ENCODE measurements around the gene APOBEC3A.

APOBEC3A gene

DNA sequence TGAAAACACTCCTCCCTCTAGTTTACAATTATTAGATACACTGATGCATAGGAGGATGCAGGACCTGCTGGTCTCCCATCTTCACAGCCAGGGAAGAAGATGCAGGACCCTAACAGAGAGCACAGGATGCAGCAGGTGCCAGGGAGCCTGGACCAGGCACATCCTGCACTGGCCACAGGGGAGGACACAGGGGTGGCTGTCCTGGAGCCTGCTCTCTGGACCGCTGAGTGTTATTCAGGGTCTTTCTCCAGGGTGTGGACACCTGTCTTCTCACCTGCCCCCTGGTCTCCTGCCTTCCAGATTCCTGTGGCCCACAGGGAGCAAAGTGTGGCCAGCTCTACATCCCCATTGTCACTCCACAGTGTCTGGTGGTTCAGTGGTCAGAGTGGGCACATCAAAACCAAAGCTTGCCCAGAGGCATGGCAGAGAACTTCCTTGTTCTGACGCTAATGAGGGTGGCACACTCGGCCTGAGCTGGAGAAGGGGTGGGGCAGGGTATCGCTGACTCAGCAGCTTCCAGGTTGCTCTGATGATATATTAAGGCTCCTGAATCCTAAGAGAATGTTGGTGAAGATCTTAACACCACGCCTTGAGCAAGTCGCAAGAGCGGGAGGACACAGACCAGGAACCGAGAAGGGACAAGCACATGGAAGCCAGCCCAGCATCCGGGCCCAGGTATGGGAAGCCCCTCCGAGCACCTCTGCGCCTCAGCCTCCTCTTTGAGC lies at the start of gene APOBEC3A:
Gene APOBEC3A, plus strand, starts transcription at position 564 of the 725 bp plus-strand sequence. Its CDS starts 83 bp downstream, at position 647.
- no peak for DNase-seq

DNA sequence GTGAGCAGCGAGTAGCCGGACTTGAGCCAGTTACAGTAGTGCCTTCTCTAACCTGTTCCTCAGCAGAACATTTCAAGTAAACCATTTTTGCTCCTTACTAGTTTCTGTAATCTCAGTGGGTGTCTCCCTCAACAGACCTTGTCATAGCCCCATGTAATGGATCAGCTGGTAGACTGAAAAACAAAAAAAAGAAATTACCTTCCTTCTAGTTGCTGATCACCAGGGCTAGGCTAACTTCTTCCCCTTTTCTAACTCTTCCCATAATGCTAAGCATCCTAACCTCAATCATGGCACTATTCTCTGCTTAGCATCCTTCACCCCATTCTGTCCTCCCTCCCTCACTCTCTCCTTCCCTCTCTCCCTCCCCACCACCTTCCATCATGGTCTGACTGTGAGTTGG lies 49.6 kb upstream of the APOBEC3A start:
- DNase-seq: no peak

GRCh38 chr22:38911434-38911833 lies 46.0 kb upstream of the APOBEC3A start:
- no peak for DNase-seq

GRCh38 chr22:38919631-38920190 lies 37.7 kb upstream of the APOBEC3A start:
- no peak for DNase-seq

DNA sequence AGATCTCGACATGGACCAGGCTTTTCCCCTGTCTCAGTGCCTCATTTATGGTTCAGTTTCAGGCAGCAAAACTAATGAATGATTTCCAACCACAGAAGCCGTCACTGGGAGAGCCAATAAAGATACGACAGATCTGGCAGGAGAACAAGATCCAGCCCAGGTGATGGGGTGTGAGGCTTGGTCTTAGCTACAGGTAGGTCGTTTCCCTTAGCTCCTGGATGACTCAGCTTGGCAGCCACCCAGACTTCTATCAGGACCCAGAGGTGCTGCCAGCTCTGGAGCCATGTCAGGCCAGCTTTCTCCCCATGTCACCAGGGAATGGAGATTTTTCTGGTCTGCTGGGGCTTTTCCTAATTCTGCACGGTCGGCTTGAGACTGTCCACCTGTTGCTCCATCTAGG lies 36.3 kb upstream of the APOBEC3A start:
- peak; percentile 61 for DNase-seq

DNA sequence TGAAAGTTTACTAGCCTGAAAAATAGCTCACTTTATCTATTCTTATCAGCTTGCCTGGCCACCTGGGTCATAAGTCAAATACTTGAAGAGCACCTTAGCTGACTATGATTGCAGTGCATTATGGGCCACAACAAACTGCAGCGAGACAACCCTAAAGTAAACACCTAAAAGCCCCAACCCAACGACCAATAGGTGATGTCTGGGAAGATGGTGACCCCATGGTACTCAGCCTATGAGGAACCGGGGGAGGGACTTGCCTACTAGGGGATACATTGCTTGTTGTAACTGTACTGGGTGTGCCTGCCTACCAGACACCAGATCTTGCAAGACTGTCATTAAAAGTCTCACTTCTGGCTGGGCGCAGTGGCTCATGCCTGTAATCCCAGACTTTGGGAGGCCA lies 35.6 kb upstream of the APOBEC3A start:
- no peak for DNase-seq

DNA sequence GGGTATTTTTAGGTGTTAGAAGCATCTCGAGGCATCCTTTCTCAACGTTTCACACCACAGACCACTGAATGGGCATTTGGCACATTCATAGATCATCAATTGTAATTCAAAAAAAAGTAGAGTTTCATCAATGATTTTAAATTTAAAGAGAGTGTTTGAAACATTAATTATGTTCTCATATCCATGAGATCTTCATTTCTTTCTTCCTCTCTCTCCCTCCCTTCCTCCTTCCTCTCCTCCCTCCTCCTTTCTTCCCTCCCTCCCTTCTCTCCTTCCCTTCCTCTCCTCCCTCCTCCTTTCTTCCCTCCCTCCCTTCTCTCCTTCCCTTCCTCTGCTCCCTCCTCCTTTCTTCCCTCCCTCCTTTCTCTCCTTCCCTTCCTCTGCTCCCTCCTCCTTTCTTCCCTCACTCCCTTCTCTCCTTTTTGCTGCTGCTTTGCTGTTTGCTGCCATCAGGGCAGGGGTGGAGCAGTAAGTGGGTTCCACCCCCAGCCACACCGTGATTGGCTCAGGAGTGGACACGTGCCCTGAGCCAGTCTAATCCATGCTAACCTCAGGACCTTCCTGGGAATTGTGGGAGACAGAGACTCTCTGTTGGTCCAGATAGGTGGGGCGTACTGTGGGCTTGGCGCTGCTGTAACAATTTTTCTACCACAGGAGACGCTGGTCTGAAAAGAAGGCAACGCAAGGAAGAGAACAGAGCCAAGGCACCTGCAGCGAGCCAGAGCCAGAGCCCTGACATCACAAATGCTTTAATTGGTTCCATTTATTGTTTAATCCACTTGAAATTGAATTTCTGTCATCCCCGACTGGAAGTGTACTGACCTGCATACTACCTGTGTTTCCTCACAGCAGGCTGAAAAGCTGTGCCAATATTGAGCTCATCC lies 33.7 kb upstream of the APOBEC3A start:
- DNase-seq: peak; percentile 85

DNA sequence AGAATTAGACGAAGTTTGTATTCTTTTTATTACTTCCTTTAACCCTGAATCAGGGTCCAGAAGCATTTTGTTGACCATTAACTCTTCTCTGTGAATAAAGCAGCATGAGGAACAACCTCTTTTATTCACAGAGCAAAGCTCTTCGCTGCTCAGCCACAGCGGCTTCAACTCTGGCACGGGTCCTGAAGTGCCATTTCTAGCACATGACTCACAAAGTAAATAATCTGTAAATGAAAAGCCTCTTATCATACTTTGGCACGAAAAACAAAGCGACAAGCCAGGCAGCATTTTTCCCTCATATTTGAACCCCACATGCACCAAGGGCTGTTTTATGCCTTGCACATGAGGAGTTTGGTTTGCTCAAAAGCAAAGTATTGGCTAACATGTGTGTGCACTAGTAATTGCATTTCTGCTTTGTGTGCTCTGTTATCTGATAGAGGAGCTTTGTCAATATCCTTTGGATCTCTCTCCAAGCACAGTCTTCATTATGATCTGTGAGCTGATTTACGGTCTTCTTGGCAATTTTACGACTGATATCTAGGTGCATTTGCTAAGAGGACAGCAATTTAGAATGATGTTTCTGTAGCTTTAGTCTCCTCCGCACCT lies 33.0 kb upstream of the APOBEC3A start:
- DNase-seq: peak; percentile 85

DNA sequence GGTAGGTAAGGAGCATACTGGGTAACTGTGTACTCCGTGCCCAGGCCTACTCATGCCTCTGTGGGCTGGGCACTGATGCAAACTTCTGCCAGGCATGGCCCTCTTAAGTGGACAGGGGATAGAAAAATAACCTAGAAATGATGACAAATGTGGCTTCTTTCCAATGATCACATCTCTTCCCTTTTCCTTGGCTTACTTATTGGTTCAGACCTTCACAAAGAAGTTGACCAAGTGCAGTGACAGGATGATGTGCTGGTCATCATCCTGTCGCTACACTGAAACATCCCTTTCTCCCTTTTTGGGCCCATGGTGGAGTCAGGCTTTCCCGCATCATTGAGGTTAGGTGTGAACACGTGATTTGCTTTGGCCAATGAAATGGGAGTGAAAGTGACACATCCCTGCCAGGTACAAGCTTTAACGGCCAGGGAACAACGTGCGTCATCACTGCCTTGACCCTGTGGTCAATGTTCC lies 31.8 kb upstream of the APOBEC3A start:
- DNase-seq: no peak

DNA sequence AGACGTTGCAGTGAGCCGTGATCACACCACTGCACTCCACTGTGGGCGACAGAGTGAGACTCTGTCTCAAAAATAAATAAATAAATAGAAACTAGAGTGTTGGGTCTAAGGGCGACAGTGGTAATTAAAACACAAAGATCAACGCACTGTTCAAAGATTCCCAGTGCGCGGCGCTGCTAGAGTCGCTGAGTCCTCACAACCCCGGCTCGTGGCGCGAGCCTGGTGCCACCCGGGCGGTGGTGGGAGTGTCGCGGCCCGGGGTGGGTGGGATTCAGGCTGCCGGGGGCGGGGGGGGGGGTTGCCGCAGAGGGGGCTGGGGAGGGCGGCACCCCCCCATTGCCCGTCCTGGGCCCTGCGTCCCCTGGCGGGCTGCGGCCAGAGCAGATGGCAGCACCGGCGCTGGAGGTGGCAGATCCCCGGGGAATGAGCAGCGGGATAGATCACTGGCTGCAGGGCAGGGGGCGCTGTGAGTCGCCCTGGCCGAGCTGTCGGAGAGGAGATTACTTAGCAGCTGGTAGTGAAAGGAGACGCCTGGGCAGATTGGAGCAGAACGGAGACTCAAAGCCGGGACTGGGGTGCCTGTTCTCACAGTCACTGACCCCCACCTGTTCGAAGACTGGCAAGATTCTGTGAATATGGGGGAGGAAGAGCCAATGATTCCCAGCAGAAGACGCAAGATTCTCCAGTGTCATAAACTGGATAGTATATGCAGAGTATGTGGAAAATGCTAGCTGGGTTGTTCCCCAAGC lies 30.2 kb upstream of the APOBEC3A start:
- no peak for DNase-seq

- DNase-seq: no peak
These were observed 26.9 kb upstream of the APOBEC3A start for GRCh38 chr22:38930512-38930911.

DNA sequence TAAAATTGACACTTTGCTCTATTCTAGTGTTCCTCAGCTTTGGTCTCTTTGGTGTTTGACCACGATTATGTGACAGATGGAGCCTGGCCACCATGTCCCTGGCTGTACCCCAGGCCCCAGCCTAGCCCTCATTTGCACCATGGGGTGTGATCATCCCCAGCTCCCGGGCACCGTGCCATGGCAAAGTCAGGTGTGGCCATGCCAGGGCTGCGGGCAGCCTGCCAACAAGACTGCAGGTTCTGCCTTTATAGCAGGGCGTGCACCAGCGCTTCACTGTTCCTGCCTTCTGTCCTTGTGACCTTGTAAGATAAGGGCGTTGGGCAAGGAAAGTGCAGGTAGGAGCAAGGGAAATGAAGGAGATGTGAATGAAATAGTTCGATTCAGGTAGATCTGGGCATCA lies 22.4 kb upstream of the APOBEC3A start:
- DNase-seq: peak; percentile 85

- DNase-seq: no peak
These were observed 21.8 kb upstream of the APOBEC3A start for GRCh38 chr22:38935616-38936015.

DNA sequence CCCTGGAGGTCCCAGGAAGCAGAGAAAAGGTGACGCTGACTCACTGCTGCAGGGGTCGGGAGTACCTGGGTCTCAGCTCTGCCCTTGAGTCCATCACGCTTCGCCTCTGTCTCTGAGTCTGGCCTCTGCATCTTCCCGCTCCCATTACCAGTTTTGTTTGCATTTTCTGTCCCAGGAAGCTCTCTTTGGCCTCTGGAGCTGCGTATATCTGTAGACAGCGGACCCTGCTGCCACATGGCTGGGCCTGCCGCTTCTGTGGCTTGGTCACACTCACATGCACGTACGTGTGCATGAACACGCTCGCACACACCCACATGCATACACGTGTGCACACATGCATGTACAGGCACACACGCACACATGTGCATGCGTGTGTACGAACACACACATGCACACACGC lies 20.8 kb upstream of the APOBEC3A start:
- DNase-seq: no peak

- no peak for DNase-seq
These were observed 20.4 kb upstream of the APOBEC3A start for GRCh38 chr22:38937036-38937435.

- DNase-seq: no peak
These were observed 19.9 kb upstream of the APOBEC3A start for GRCh38 chr22:38937541-38937940.

DNA sequence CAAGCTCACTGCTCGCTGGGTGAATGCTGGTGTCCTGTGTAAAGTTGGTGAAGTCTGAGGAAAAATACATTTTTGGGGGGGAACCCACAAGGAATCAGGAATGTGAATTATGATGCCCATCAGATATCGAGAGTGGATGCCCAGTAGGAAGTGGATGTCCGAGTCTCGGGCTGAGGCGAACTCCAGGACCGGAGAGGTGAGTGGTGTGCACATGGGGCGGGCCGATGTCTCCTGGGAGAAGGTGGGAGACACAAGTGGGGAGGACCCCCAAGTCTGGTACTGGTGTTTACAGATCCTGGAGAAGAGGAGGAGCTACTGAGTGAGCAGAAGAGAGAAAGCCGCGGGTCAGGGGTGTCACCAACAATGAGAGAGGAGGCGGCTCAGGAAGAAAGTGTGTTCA lies 19.2 kb upstream of the APOBEC3A start:
- no peak for DNase-seq

DNA sequence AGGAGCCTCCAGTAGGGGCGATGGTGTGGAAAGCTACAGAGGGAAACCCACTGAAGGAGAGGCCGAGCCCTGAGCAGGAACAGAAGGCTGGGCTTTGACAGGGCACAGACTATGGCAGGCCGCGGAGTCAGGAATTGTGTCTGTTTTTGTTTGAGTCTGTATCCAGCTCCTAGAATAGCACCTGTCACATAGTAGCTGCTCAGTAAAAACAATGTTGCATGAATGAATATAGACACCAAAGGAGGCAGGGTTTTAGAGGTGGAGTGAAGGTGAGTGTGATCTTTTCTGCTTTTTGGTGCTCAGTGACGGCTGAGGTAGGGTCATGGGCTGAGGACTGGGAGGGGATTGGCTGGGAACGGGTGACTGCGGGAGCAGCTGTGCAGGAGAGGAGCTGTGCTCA lies 18.5 kb upstream of the APOBEC3A start:
- no peak for DNase-seq

GRCh38 chr22:38940811-38941384 lies 16.5 kb upstream of the APOBEC3A start:
- DNase-seq: no peak

DNA sequence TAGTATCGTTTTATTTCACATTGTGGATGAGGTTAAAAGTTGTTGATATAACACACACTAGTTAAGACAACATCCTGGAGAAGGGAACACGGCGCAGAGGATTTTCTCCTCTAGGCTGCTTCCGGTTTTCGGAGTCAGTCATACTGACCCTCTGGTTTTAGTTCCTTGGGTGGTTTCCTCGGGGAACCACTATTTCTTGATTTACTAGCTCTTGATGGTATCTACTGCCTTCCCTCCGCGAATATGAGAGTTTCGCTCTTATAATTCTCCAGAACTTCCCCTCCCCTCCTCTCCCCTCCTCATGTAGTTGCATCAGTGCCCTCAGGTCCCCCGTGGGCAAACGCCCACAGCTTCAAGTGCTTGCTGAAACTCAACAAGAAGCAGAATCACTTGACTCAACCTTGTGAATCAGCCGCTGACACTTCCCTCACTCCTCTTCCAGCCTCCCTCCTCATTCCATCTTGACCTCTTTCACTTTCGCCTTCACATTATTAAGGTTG lies 15.9 kb upstream of the APOBEC3A start:
- DNase-seq: no peak

DNA sequence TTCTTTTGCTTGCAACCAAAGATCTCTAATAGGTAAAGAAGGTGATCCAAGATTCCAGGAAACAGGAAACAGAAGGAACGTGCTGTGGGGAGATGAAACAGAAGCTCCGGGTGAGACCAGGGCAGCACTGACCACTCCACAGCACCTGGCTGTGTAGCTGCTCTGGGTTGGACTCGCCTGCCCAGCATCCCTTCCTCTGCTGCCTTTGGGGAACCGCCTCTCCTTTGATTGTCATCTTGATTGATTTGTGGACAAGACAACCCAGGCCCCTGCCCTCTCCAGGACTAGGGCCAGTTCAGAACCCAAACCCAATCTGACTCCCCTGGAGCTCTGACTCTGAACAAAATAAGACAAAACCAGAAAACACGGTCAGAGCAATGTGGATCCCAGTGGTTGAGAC lies 14.7 kb upstream of the APOBEC3A start:
- DNase-seq: no peak

DNA sequence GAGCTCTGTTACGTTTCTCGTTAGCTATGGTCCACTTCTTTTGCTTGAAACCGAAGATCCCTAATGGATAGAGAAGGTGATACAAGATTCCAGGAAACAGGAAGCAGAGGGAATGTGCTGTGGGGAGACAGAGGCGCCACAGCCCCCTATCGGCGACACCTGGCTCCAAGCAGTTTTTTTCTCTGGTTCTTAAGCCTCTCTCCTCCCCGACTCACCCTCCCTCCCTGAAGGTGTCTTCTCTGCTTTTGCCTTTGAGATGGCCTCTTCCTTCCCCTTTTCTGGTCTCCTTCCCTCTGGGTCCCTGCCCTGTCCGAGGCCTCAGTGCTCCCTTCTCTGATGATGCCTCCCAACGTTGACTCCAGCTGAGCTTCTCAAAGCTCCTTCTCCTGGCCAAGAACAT lies 14.2 kb upstream of the APOBEC3A start:
- no peak for DNase-seq

All from DMS79 (cell line).